HAP-1 (cell line): ENCODE results near the gene RNFT2.
"Not testable (repeated sequence)": the region's sequence is repeated elsewhere in the genome, so short reads cannot be mapped to it uniquely, and the experiment has no call there.

Experiments
- DNase-seq, 2 experiments: peaks; one replicate each; pipeline ENCODE4 v3.0.0-alpha.2; 2016 to 2020; ENCODE audit warnings: low spot score in 2 of 2
- H3K27me3 ChIP-seq: fragments of 250-450 bp; sonication (Bioruptor Pico); 2 replicates; pipeline ENCODE4 v1.5.1; 2020; ENCODE audit warnings: low read depth, mild to moderate bottlenecking, moderate library complexity
- H3K36me3 ChIP-seq: fragments of 250-450 bp; sonication (Bioruptor Pico); replicated peaks from 2 replicates; pipeline ENCODE4 v1.5.1; 2020; ENCODE audit warnings: mild to moderate bottlenecking
- H3K4me1 ChIP-seq: fragments of 250-450 bp; sonication (Bioruptor Pico); 2 replicates; pipeline ENCODE4 v1.5.1; 2020; ENCODE audit warnings: mild to moderate bottlenecking
- H3K4me3 ChIP-seq: fragments of 250-450 bp; sonication (Bioruptor Pico); 2 replicates; pipeline ENCODE4 v1.5.1; 2020; ENCODE audit warnings: mild to moderate bottlenecking, moderate library complexity
- H3K9me3 ChIP-seq: fragments of 250-450 bp; sonication (Bioruptor Pico); 2 replicates; pipeline ENCODE4 v1.5.1; 2020; ENCODE audit warnings: mild to moderate bottlenecking, moderate library complexity
- in situ Hi-C: fragments of 300-500 bp; cut with MboI; formaldehyde crosslinking; loops from 3 replicates; pipeline ENCODE4 v1.14.3; 2020; ENCODE audit warnings: low sequenced_read_pairs, inconsistent platforms, mixed read lengths

RNFT2 gene

GRCh38 chr12:116774020-116774419 lies 35.9 kb downstream of the RNFT2 start:
- H3K27me3 ChIP-seq = no peaks in the 10 kb centered on the region
- DNase-seq = no peak
- H3K36me3 ChIP-seq = peaks cover 29% of the 10 kb centered on the region
- H3K4me3 ChIP-seq = no peak overlapping the region
- H3K9me3 ChIP-seq = no peaks in the 10 kb centered on the region
- in situ Hi-C loops = no loop called here
- H3K4me1 ChIP-seq = no peaks in the 10 kb centered on the region

GRCh38 chr12:116777245-116777644 lies 39.1 kb downstream of the RNFT2 start:
- in situ Hi-C loops = no loop called here
- Histone ChIP-seq H3K36me3 (peaks cover 44% of the 10 kb centered on the region), H3K4me3 (no peak overlapping the region), H3K9me3 (no peaks in the 10 kb centered on the region), H3K4me1 (no peaks in the 10 kb centered on the region), H3K27me3 (no peaks in the 10 kb centered on the region)
- DNase-seq = no peak

- in situ Hi-C loops = no loop called here
- DNase-seq = no peak
- H3K27me3 ChIP-seq = no peaks in the 10 kb centered on the region
- H3K4me3 ChIP-seq = no peak overlapping the region
- no peaks in the 10 kb centered on the region for H3K9me3 ChIP-seq
- peaks cover 50% of the 10 kb centered on the region for H3K36me3 ChIP-seq
- H3K4me1 ChIP-seq = no peaks in the 10 kb centered on the region
Measured at GRCh38 chr12:116779597-116779996, 41.5 kb downstream of the RNFT2 start.

DNA sequence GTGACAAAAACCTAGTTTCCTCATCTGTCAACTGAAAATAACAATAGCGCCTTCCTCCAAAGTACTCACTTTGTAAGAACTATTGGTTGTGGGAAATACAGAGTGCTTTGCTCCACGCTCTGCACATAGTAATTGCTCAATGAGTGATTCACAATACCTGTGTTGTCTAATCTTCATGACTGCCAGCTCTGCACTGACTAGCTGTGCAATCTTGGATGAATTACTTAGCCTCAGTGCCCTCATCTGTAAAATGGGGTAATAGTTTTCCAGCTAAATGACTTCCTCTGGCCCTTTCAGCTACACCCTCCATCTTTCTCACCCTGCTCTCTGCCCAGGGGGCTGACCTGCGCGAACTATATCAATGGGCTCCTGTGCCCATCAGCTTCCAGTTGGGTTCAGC lies 42.8 kb downstream of the RNFT2 start:
- in situ Hi-C loops = no loop called here

GRCh38 chr12:116783525-116784237 lies 45.6 kb downstream of the RNFT2 start:
- H3K36me3 ChIP-seq = peaks cover 70% of the 10 kb centered on the region
- H3K4me3 ChIP-seq = no peak overlapping the region
- no peaks in the 10 kb centered on the region for H3K4me1 ChIP-seq
- H3K27me3 ChIP-seq = no peaks in the 10 kb centered on the region
- no peaks in the 10 kb centered on the region for H3K9me3 ChIP-seq
- DNase-seq = no peak
- in situ Hi-C loops = no loop called here

More for the DNA sequence above, 42.8 kb downstream of the RNFT2 start:
- H3K9me3 ChIP-seq = no peaks in the 10 kb centered on the region
- no peak overlapping the region for H3K4me3 ChIP-seq
- H3K36me3 ChIP-seq = peaks cover 60% of the 10 kb centered on the region
- no peaks in the 10 kb centered on the region for H3K4me1 ChIP-seq
- DNase-seq = no peak
- no peaks in the 10 kb centered on the region for H3K27me3 ChIP-seq

GRCh38 chr12:116784238-116784612 lies 46.1 kb downstream of the RNFT2 start:
- peaks cover 66% of the 10 kb centered on the region for H3K36me3 ChIP-seq
- in situ Hi-C loops = no loop called here
- no peaks in the 10 kb centered on the region for H3K4me1 ChIP-seq
- H3K27me3 ChIP-seq = no peaks in the 10 kb centered on the region
- no peak overlapping the region for H3K4me3 ChIP-seq
- peak in 1 of 2 experiments; percentile 40 for DNase-seq
- no peaks in the 10 kb centered on the region for H3K9me3 ChIP-seq

GRCh38 chr12:116789562-116789961 lies 51.4 kb downstream of the RNFT2 start:
- H3K36me3 ChIP-seq = peaks cover 45% of the 10 kb centered on the region
- H3K4me1 ChIP-seq, H3K9me3 ChIP-seq, in situ Hi-C loops, DNase-seq, H3K4me3 ChIP-seq, H3K27me3 ChIP-seq: not testable (repeated sequence)

DNA sequence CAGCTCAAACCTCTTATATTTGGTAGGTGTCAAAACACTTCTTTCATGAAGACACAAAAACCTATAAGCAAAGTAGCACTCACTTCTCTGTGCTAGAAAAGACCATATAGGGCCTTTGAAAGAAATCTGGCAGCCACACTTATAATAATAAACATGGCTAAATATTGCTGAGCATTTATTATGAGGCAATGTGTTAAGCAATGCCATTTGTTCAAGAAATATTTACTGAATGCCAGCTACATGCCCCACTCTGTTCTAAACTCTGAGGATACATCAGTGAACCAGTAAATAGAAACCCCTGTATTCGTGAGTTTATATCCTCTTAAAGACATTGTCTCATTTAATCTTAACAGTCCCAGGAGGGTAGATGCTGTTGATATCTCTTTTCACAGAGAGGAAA lies 52.0 kb downstream of the RNFT2 start:
- in situ Hi-C loops = no loop called here
- Histone ChIP-seq H3K4me3 (no peak overlapping the region), H3K27me3 (no peaks in the 10 kb centered on the region), H3K4me1 (no peaks in the 10 kb centered on the region), H3K9me3 (no peaks in the 10 kb centered on the region), H3K36me3 (peaks cover 40% of the 10 kb centered on the region)
- no peak for DNase-seq

DNA sequence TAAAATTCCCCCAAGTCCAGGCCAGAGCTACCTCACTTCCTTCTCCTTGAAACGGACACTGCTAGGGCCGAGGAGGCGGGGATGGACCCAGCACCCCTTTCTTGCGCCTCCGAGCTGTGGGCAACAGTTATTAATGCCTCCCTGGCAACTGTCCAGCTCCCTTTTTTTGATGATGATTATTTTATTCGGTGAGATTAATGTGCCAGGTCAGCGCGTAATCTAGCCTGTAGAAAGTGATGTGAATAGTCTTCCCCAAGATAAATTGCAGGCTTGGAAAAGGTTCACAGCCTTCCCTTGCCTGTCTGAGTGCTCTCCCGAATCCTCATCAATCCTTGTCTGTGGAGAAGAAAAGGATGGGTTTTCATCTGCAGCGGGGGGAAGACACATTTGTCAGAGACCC lies 54.3 kb downstream of the RNFT2 start:
- Histone ChIP-seq H3K9me3 (no peaks in the 10 kb centered on the region), H3K36me3 (peaks cover 34% of the 10 kb centered on the region), H3K4me1 (no peaks in the 10 kb centered on the region), H3K27me3 (no peaks in the 10 kb centered on the region), H3K4me3 (no peak overlapping the region)
- DNase-seq = no peak
- in situ Hi-C loops = no loop called here

GRCh38 chr12:116794725-116795124 lies 56.6 kb downstream of the RNFT2 start:
- in situ Hi-C loops = no loop called here
- Histone ChIP-seq H3K27me3 (no peaks in the 10 kb centered on the region), H3K4me1 (no peaks in the 10 kb centered on the region), H3K9me3 (no peaks in the 10 kb centered on the region), H3K4me3 (no peak overlapping the region), H3K36me3 (peaks cover 45% of the 10 kb centered on the region)
- no peak for DNase-seq

- Histone ChIP-seq H3K36me3 (peaks cover 29% of the 10 kb centered on the region), H3K27me3 (no peaks in the 10 kb centered on the region), H3K4me1 (no peaks in the 10 kb centered on the region), H3K4me3 (no peak overlapping the region), H3K9me3 (no peaks in the 10 kb centered on the region)
- in situ Hi-C loops = no loop called here
- DNase-seq = no peak
Measured at GRCh38 chr12:116797885-116798284, 59.8 kb downstream of the RNFT2 start.

DNA sequence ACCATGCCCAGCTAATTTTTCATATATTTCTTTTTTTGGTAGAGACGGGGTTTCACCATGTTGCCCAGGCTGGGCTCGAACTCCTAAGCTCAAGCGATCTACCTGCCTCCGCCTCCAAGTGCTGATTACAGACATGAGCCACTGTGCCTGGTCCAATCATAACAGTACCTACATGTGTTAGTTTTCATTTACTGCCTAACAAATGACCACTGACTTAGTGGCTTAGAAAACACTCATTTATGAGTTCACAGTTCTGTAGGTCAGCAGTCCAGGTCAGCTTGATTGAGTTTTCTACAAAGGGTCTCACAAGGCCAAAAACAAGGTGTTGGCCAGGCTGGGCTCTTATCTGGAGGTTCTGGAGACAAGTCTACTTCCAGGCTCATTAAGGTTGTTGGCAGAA lies 60.6 kb downstream of the RNFT2 start:
- Histone ChIP-seq H3K4me3 (no peak overlapping the region), H3K36me3 (peaks cover 29% of the 10 kb centered on the region), H3K27me3 (no peaks in the 10 kb centered on the region), H3K9me3 (no peaks in the 10 kb centered on the region), H3K4me1 (no peaks in the 10 kb centered on the region)
- in situ Hi-C loops = no loop called here
- no peak for DNase-seq

DNA sequence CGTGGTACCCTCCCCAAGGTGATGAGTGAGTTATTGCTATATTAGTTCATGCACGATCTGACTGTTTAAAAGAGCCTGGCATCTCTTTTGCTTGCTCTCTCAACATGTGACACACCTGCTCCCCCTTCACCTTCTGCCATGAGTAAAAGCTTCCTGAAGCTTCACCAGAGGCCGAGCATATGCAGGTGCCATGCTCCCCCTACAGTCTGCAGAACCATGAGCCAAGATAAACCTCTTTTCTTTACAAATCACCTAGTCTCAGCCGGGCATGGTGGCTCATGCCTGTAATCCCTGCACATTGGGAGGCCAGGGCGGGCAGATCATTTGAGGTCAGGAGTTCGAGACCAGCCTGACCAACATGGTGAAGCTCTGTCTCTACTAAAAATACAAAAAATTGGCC lies 61.8 kb downstream of the RNFT2 start:
- no peak for DNase-seq
- no peaks in the 10 kb centered on the region for H3K4me1 ChIP-seq
- H3K4me3 ChIP-seq = no peak overlapping the region
- in situ Hi-C loops = no loop called here
- no peaks in the 10 kb centered on the region for H3K27me3 ChIP-seq
- H3K9me3 ChIP-seq = no peaks in the 10 kb centered on the region
- H3K36me3 ChIP-seq = peaks cover 30% of the 10 kb centered on the region

- no peaks in the 10 kb centered on the region for H3K4me1 ChIP-seq
- DNase-seq = no peak
- H3K36me3 ChIP-seq = peaks cover 30% of the 10 kb centered on the region
- H3K4me3 ChIP-seq = no peak overlapping the region
- H3K9me3 ChIP-seq = no peaks in the 10 kb centered on the region
- no peaks in the 10 kb centered on the region for H3K27me3 ChIP-seq
- in situ Hi-C loops = no loop called here
Measured at GRCh38 chr12:116800918-116801317, 62.8 kb downstream of the RNFT2 start.

DNA sequence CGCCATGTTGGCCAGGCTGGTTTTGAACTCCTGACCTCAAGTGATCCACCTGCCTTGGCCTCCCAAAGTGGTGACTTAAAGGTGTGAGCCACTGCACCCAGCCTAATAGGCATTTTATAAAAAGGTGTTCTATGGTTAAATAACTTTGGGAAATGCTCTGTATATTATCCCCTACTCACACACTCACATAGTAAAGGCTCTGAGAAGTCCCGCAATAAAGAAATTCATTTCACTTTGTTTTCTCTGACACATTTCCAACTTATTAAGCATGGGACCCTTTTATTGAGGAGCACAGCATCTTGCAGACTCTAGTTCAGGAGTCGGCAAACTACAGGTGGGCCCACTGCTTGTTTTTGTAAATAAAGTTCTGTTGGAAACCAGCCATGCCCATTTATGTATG lies 63.9 kb downstream of the RNFT2 start:
- no peaks in the 10 kb centered on the region for H3K4me1 ChIP-seq
- DNase-seq = no peak
- H3K27me3 ChIP-seq = no peaks in the 10 kb centered on the region
- in situ Hi-C loops = no loop called here
- H3K9me3 ChIP-seq = no peaks in the 10 kb centered on the region
- peaks cover 23% of the 10 kb centered on the region for H3K36me3 ChIP-seq
- H3K4me3 ChIP-seq = no peak overlapping the region
